HepG2 (cell line): ENCODE results near the gene CNTN4. TPM values are rescaled to one million over a fixed set of nuclear protein-coding genes. Genes with fewer than 3 reads are reported as not detected.

ENCODE experiments used
- ATAC-seq: fragments of 200-7000 bp; cut with Tn5 transposase; 3 replicates; pipeline ENCODE4 v1.9.1; 2020; ENCODE audit warnings: mild to moderate bottlenecking, moderate library complexity
- BruUV-seq: library from RNA; stranded (reverse); fragments of 400-500 nt; replicated peaks from 2 replicates; lab custom pipeline; 2021; lab: Mats Ljungman, UMichigan
- CTCF ChIA-PET: fragments of 300-600 bp; formaldehyde crosslinking; extraction: SDS; loops from one replicate; lab custom pipeline; 2021; ENCODE audit warnings: low total read pairs, inconsistent platforms, low intra/inter-chr PET ratio; lab: Yijun Ruan, JAX
- POLR2A ChIA-PET: fragments of 350-600 bp; sonication (Branson Sonifier 250); formaldehyde crosslinking; loops from one replicate; lab custom pipeline; 2020; ENCODE audit warnings: antibody characterized with exemption, inconsistent platforms; lab: Yijun Ruan, JAX
- DNase-seq: peaks from one replicate; pipeline ENCODE4 v3.0.0-alpha.2; 2015; ENCODE audit warnings: low spot score
- FAIRE-seq: peaks from 3 replicates; lab custom pipeline; 2011; peaks lifted over from hg19 to GRCh38; lab: Jason Lieb, UNC
- H2AFZ ChIP-seq: one replicate; pipeline ENCODE4 v1.6.1; 2011; ENCODE audit warnings: low read length, inconsistent platforms
- H3K27ac ChIP-seq: fragments of 300-600 bp; 3 replicates; pipeline ENCODE4 v1.8.0; 2011; ENCODE audit warnings: mixed run types, mild to moderate bottlenecking, mixed read lengths, low read length, inconsistent platforms; ENCODE audit not compliant: insufficient read depth; ENCODE audit errors: extremely low read length
- H3K27me3 ChIP-seq, 2 experiments: fragments of 200-600 bp in 1 of 2; 2 replicates in 1 of 2; 3 replicates in 1 of 2; pipeline versions ENCODE4 v1.6.0 to v1.8.0; 2011; ENCODE audit warnings: low read length in 2 of 2, mild to moderate bottlenecking in 2 of 2, moderate library complexity in 2 of 2, inconsistent platforms in 1 of 2; ENCODE audit not compliant: insufficient read depth in 2 of 2, control insufficient read depth in 1 of 2
- H3K36me3 ChIP-seq, 2 experiments: fragments of 200-600 bp in 1 of 2; replicated peaks in 1 of 2; 2 replicates in 1 of 2; 3 replicates in 1 of 2; pipeline versions ENCODE4 v1.5.1 to v1.8.0; 2011; ENCODE audit warnings: low read length in 2 of 2, inconsistent platforms in 1 of 2; ENCODE audit not compliant: insufficient read depth in 2 of 2, control insufficient read depth in 1 of 2
- H3K4me1 ChIP-seq: 2 replicates; pipeline ENCODE4 v1.5.1; 2012; ENCODE audit warnings: low read length, inconsistent platforms; ENCODE audit not compliant: insufficient read depth
- H3K4me2 ChIP-seq: 2 replicates; pipeline ENCODE4 v1.6.0; 2011; ENCODE audit warnings: low read depth, low read length, inconsistent platforms
- H3K4me3 ChIP-seq, 3 experiments: fragments of 200-600 bp in 1 of 3; sonication (generic), shearing (Covaris generic) in 1 of 3; replicated peaks in 1 of 3; 2 replicates each; pipeline ENCODE4 v1.5.1; 2011 to 2016; ENCODE audit warnings: low read length in 3 of 3, inconsistent platforms in 2 of 3, low read depth in 2 of 3, mild to moderate bottlenecking in 2 of 3, control low read depth in 1 of 3, mixed read lengths in 1 of 3; ENCODE audit not compliant: insufficient read depth in 1 of 3
- H3K79me2 ChIP-seq: one replicate; pipeline ENCODE4 v1.6.1; 2011; ENCODE audit warnings: low read length, inconsistent platforms; ENCODE audit not compliant: insufficient read depth
- H3K9ac ChIP-seq: 2 replicates; pipeline ENCODE4 v1.6.0; 2011; ENCODE audit warnings: mild to moderate bottlenecking, low read depth, low read length, inconsistent platforms; ENCODE audit not compliant: insufficient read depth
- H3K9me3 ChIP-seq: 2 replicates; pipeline ENCODE4 v1.5.1; 2012; ENCODE audit warnings: mild to moderate bottlenecking, low read length
- H4K20me1 ChIP-seq: 2 replicates; pipeline ENCODE4 v1.6.0; 2011; ENCODE audit warnings: inconsistent platforms, mild to moderate bottlenecking, low read length, moderate library complexity; ENCODE audit not compliant: insufficient read depth
- HOXA3 ChIP-seq: sonication (generic); formaldehyde crosslinking; IDR thresholded peaks from 2 replicates; pipeline ENCODE4 v1.5.0; 2020; ENCODE audit warnings: missing genetic modification reagents
- NFIB ChIP-seq: sonication (generic); formaldehyde crosslinking; IDR thresholded peaks from 2 replicates; pipeline ENCODE4 v1.9.0; 2021; ENCODE audit warnings: missing genetic modification reagents, mild to moderate bottlenecking, borderline replicate concordance
- RFX3 ChIP-seq: IDR thresholded peaks from 2 replicates; pipeline ENCODE4 v1.6.1; 2016; ENCODE audit warnings: missing biosample characterization, missing genetic modification reagents
- SSRP1 ChIP-seq: IDR thresholded peaks from 2 replicates; pipeline ENCODE4 v1.6.1; 2016; ENCODE audit warnings: control low read depth
- ZNF230 ChIP-seq: sonication (generic); formaldehyde crosslinking; IDR thresholded peaks from 2 replicates; pipeline ENCODE4 v1.4.0; 2020; ENCODE audit warnings: mild to moderate bottlenecking, missing genetic modification reagents
- ZNF777 ChIP-seq: sonication (generic); formaldehyde crosslinking; IDR thresholded peaks from 2 replicates; pipeline ENCODE4 v1.4.0; 2020; ENCODE audit warnings: missing genetic modification reagents
- WGBS: methylation state at CpG from one replicate; pipeline ENCODE4 v1.1.6; 2017; ENCODE audit warnings: low lambda C conversion rate; 5-methylcytosine and 5-hydroxymethylcytosine counted together
- in situ Hi-C: cut with HindIII; loops from 2 replicates; pipeline ENCODE4 v1.10.0; 2017; ENCODE audit warnings: low pct_unique_long_range_greater_than_20kb; ENCODE audit not compliant: extremely low pct_ligation_motif_present
- intact Hi-C: fragments of 100-400 bp; cut with micrococcal nuclease; formaldehyde crosslinking; loops from one replicate; pipeline ENCODE4 v1.10.0; 2022; ENCODE audit not compliant: unreplicated experiment
- polyA plus RNA-seq, 8 experiments: library from polyadenylated mRNA; depleted of rRNA in 3 of 8; stranded (reverse) in 7 of 8; unstranded in 1 of 8; fragments of >200 nt; fragmentation: Illumina TruSeq in 4 of 8; extraction: Trizol in 4 of 8; gene quantifications; 2 replicates each; pipeline versions ENCODE4 v1.2.1 to v1.2.3, GENCODE V29; 2011 to 2016; ENCODE audit warnings: low read depth in 4 of 8, missing spikeins in 1 of 8, mixed read lengths in 1 of 8; ENCODE audit not compliant: insufficient read depth in 1 of 8
- total RNA-seq, 5 experiments: library from RNA; depleted of rRNA; stranded (reverse); fragments of >200 nt; fragmentation: Illumina TruSeq; extraction: Trizol; gene quantifications; 2 replicates each; pipeline ENCODE4 v1.2.3, GENCODE V29; 2016; ENCODE audit warnings: low read depth in 1 of 5
- TF ChIP-seq, protein P1 (sequence below): sonication (generic); formaldehyde crosslinking; IDR thresholded peaks from 2 replicates; pipeline ENCODE4 v1.4.0; 2020; ENCODE audit warnings: missing genetic modification reagents, mild to moderate bottlenecking, borderline replicate concordance
- TF ChIP-seq, protein P2 (sequence below): IDR thresholded peaks from 2 replicates; pipeline ENCODE4 v1.6.1; 2016; ENCODE audit warnings: control low read depth

Gene CNTN4
- total and polyA plus RNA-seq, 2 of the 13 experiments (the other 11 are each of a cell fraction or from before 2014, with no cell fraction given): 0.01 to 0.13 TPM

- Histone ChIP-seq H2AFZ (no peak overlapping the region), H3K4me2 (no peak overlapping the region), H3K79me2 (no peaks in the 10 kb centered on the region), H3K4me1 (no peaks in the 10 kb centered on the region), H3K9me3 (no peaks in the 10 kb centered on the region), H3K27me3 (no peaks in the 10 kb centered on the region), H4K20me1 (no peaks in the 10 kb centered on the region), H3K4me3 (no peak overlapping the region), H3K9ac (no peak overlapping the region), H3K36me3 (no peaks in the 10 kb centered on the region), H3K27ac (no peak overlapping the region)
- whole genome bisulfite sequencing: 0% methylated on average over 1 of the region's 1 CpG
- POLR2A ChIA-PET: no interaction called here
- TF ChIP-seq NFIB (no peak), RFX3 (CRISPR knock-in tag) (no peak), SSRP1 (CRISPR knock-in tag) (no peak), ZNF230 (CRISPR knock-in tag) (no peak), ZNF777 (CRISPR knock-in tag) (no peak), HOXA3 (no peak)
- TF ChIP-seq, protein P1, sequence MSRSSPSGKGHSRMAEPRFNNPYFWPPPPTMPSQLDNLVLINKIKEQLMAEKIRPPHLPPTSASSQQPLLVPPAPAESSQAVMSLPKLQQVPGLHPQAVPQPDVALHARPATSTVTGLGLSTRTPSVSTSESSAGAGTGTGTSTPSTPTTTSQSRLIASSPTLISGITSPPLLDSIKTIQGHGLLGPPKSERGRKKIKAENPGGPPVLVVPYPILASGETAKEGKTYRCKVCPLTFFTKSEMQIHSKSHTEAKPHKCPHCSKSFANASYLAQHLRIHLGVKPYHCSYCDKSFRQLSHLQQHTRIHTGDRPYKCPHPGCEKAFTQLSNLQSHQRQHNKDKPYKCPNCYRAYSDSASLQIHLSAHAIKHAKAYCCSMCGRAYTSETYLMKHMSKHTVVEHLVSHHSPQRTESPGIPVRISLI (CRISPR knock-in tag): no peak
- TF ChIP-seq, protein P2, sequence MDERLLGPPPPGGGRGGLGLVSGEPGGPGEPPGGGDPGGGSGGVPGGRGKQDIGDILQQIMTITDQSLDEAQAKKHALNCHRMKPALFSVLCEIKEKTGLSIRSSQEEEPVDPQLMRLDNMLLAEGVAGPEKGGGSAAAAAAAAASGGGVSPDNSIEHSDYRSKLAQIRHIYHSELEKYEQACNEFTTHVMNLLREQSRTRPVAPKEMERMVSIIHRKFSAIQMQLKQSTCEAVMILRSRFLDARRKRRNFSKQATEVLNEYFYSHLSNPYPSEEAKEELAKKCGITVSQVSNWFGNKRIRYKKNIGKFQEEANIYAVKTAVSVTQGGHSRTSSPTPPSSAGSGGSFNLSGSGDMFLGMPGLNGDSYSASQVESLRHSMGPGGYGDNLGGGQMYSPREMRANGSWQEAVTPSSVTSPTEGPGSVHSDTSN (CRISPR knock-in tag): no peak
- BruUV-seq: no TSS peak
- DNase-seq (no peak), FAIRE-seq (no peak), ATAC-seq (no peak)
- in situ Hi-C loops (no loop called here), intact Hi-C loops (no loop called here)
- CTCF ChIA-PET: no interaction called here
Measured at GRCh38 chr3:2898591-2899353, 800.1 kb downstream of the CNTN4 start.
